ENCODE results near the gene LAMTOR5.
A peak's percentile ranks its signal among the peaks of the same experiment; 100 is the strongest.
"Not testable (repeated sequence)": the region's sequence is repeated elsewhere in the genome, so short reads cannot be mapped to it uniquely, and the experiment has no call there.

LAMTOR5 gene

GRCh38 chr1:110418729-110419128 lies 11.2 kb upstream of the LAMTOR5 start:
- Histone ChIP-seq H3K23ac (ENCODE audit: low read depth, low read length, poor library complexity) (no peak overlapping the region), H2BK15ac (ENCODE audit: low read length) (no peak overlapping the region), H2AFZ (ENCODE audit: low read length) (no peak overlapping the region), H3K14ac (ENCODE audit: low read length) (no peak overlapping the region), H3K36me3 (replicated peaks in 1 of 2; ENCODE audit: control insufficient read depth in 2 of 2, insufficient read depth in 2 of 2, low read length in 2 of 2) (peaks cover 0 to 1% of the 10 kb centered on the region in 2 donors), H4K91ac (ENCODE audit: low read depth, low read length, poor library complexity) (no peak overlapping the region), H3K9me3 (replicated peaks in 1 of 2; ENCODE audit: control insufficient read depth in 2 of 2, insufficient read depth in 1 of 2, low read depth in 1 of 2, low read length in 2 of 2) (no peaks in the 10 kb centered on the region), H3K27me3 (ENCODE audit: control insufficient read depth in 3 of 3, insufficient read depth in 3 of 3, low read depth in 1 of 3, low read length in 3 of 3) (no peaks in the 10 kb centered on the region), H2BK120ac (ENCODE audit: low read depth, low read length) (no peak overlapping the region), H3K4me1 (ENCODE audit: control insufficient read depth in 2 of 2, insufficient read depth in 1 of 2, low read depth in 1 of 2, low read length in 2 of 2) (no peaks in the 10 kb centered on the region), H2AK5ac (ENCODE audit: low read depth, low read length) (no peak overlapping the region), H3K18ac (ENCODE audit: low read length) (no peak overlapping the region), H4K8ac (ENCODE audit: low read depth, low read length) (no peak overlapping the region), H3K79me1 (ENCODE audit: low read depth, low read length) (no peaks in the 10 kb centered on the region), H2BK5ac (ENCODE audit: low read length) (no peak overlapping the region), H3K4me2 (ENCODE audit: insufficient read depth, low read length, poor library complexity, severe bottlenecking) (no peak overlapping the region), H3K4ac (ENCODE audit: low read length) (no peak overlapping the region), H3K9ac (ENCODE audit: low read depth, low read length, poor library complexity) (no peak overlapping the region), H3K27ac (replicated peaks; ENCODE audit: low read length) (no peak overlapping the region), H2BK12ac (ENCODE audit: low read length) (no peak overlapping the region), H3K4me3 (ENCODE audit: low read length in 2 of 2) (no peak overlapping the region)
- DNase-seq (ENCODE audit: low spot score): no peak
- WGBS, 2 donors (ENCODE audit: extremely low coverage in 2 of 2, insufficient read length in 2 of 2, insufficient replicate concordance in 1 of 2): no CpG with 5 or more reads among the region's 1 CpG

- not testable (repeated sequence) for H3K4me2 ChIP-seq (ENCODE audit: insufficient read depth, low read length, poor library complexity, severe bottlenecking); H2AFZ ChIP-seq (ENCODE audit: low read length); H3K23ac ChIP-seq (ENCODE audit: low read depth, low read length, poor library complexity); H3K4me1 ChIP-seq (ENCODE audit: control insufficient read depth in 2 of 2, insufficient read depth in 1 of 2, low read depth in 1 of 2, low read length in 2 of 2); H3K18ac ChIP-seq (ENCODE audit: low read length); H3K14ac ChIP-seq (ENCODE audit: low read length); H3K4ac ChIP-seq (ENCODE audit: low read length); H4K91ac ChIP-seq (ENCODE audit: low read depth, low read length, poor library complexity); H4K8ac ChIP-seq (ENCODE audit: low read depth, low read length); H2BK120ac ChIP-seq (ENCODE audit: low read depth, low read length); H2BK15ac ChIP-seq (ENCODE audit: low read length); H3K4me3 ChIP-seq (ENCODE audit: low read length in 2 of 2); H3K36me3 ChIP-seq (replicated peaks in 1 of 2; ENCODE audit: control insufficient read depth in 2 of 2, insufficient read depth in 2 of 2, low read length in 2 of 2); H3K9ac ChIP-seq (ENCODE audit: low read depth, low read length, poor library complexity); H3K27me3 ChIP-seq (ENCODE audit: control insufficient read depth in 3 of 3, insufficient read depth in 3 of 3, low read depth in 1 of 3, low read length in 3 of 3); H2BK5ac ChIP-seq (ENCODE audit: low read length); H2BK12ac ChIP-seq (ENCODE audit: low read length); H2AK5ac ChIP-seq (ENCODE audit: low read depth, low read length); H3K9me3 ChIP-seq (replicated peaks in 1 of 2; ENCODE audit: control insufficient read depth in 2 of 2, insufficient read depth in 1 of 2, low read depth in 1 of 2, low read length in 2 of 2); H3K79me1 ChIP-seq (ENCODE audit: low read depth, low read length); H3K27ac ChIP-seq (replicated peaks; ENCODE audit: low read length); DNase-seq (ENCODE audit: low spot score)
- no CpG with 5 or more reads among the region's 1 CpG for WGBS, 2 donors (ENCODE audit: extremely low coverage in 2 of 2, insufficient read length in 2 of 2, insufficient replicate concordance in 1 of 2)
These were observed 5.6 kb upstream of the LAMTOR5 start for GRCh38 chr1:110413045-110413444.

- no peak overlapping the region for H3K4ac ChIP-seq (ENCODE audit: low read length)
- no peak overlapping the region for H3K4me3 ChIP-seq (ENCODE audit: low read length in 2 of 2)
- no peak overlapping the region for H2BK12ac ChIP-seq (ENCODE audit: low read length)
- H4K91ac ChIP-seq (ENCODE audit: low read depth, low read length, poor library complexity): no peak overlapping the region
- H3K79me1 ChIP-seq (ENCODE audit: low read depth, low read length): no peaks in the 10 kb centered on the region
- peak; percentile 65 for DNase-seq (ENCODE audit: low spot score)
- H3K4me2 ChIP-seq (ENCODE audit: insufficient read depth, low read length, poor library complexity, severe bottlenecking): no peak overlapping the region
- no peak overlapping the region for H3K18ac ChIP-seq (ENCODE audit: low read length)
- no peak overlapping the region for H3K23ac ChIP-seq (ENCODE audit: low read depth, low read length, poor library complexity)
- H3K14ac ChIP-seq (ENCODE audit: low read length): no peak overlapping the region
- H3K27ac ChIP-seq (replicated peaks; ENCODE audit: low read length): no peak overlapping the region
- no CpG with 5 or more reads among the region's 4 CpGs for WGBS, 2 donors (ENCODE audit: extremely low coverage in 2 of 2, insufficient read length in 2 of 2, insufficient replicate concordance in 1 of 2)
- no peak overlapping the region for H2BK15ac ChIP-seq (ENCODE audit: low read length)
- H3K9me3 ChIP-seq (replicated peaks in 1 of 2; ENCODE audit: control insufficient read depth in 2 of 2, insufficient read depth in 1 of 2, low read depth in 1 of 2, low read length in 2 of 2): no peaks in the 10 kb centered on the region
- H3K9ac ChIP-seq (ENCODE audit: low read depth, low read length, poor library complexity): no peak overlapping the region
- H2BK120ac ChIP-seq (ENCODE audit: low read depth, low read length): no peak overlapping the region
- no peak overlapping the region for H2BK5ac ChIP-seq (ENCODE audit: low read length)
- H3K36me3 ChIP-seq (replicated peaks in 1 of 2; ENCODE audit: control insufficient read depth in 2 of 2, insufficient read depth in 2 of 2, low read length in 2 of 2): no peaks in the 10 kb centered on the region
- H4K8ac ChIP-seq (ENCODE audit: low read depth, low read length): no peak overlapping the region
- no peak overlapping the region for H2AFZ ChIP-seq (ENCODE audit: low read length)
- H3K4me1 ChIP-seq (ENCODE audit: control insufficient read depth in 2 of 2, insufficient read depth in 1 of 2, low read depth in 1 of 2, low read length in 2 of 2): peaks cover 0 to 3% of the 10 kb centered on the region in 2 donors
- peaks cover 0 to 2% (median 0%) of the 10 kb centered on the region in 3 experiments for H3K27me3 ChIP-seq (ENCODE audit: control insufficient read depth in 3 of 3, insufficient read depth in 3 of 3, low read depth in 1 of 3, low read length in 3 of 3)
- H2AK5ac ChIP-seq (ENCODE audit: low read depth, low read length): no peak overlapping the region
These were observed 5.1 kb upstream of the LAMTOR5 start for GRCh38 chr1:110412576-110412975.

GRCh38 chr1:110411173-110411735 lies 3.8 kb upstream of the LAMTOR5 start:
- no peak overlapping the region for H3K27ac ChIP-seq (replicated peaks; ENCODE audit: low read length)

More at GRCh38 chr1:110411173-110411735, 3.8 kb upstream of the LAMTOR5 start:
- peaks cover 0 to 3% of the 10 kb centered on the region in 2 donors for H3K4me1 ChIP-seq (ENCODE audit: control insufficient read depth in 2 of 2, insufficient read depth in 1 of 2, low read depth in 1 of 2, low read length in 2 of 2)
- no peak overlapping the region for H2BK5ac ChIP-seq (ENCODE audit: low read length)
- H3K9ac ChIP-seq (ENCODE audit: low read depth, low read length, poor library complexity): no peak overlapping the region
- H3K9me3 ChIP-seq (replicated peaks in 1 of 2; ENCODE audit: control insufficient read depth in 2 of 2, insufficient read depth in 1 of 2, low read depth in 1 of 2, low read length in 2 of 2): no peaks in the 10 kb centered on the region
- H3K4ac ChIP-seq (ENCODE audit: low read length): no peak overlapping the region
- H2AK5ac ChIP-seq (ENCODE audit: low read depth, low read length): no peak overlapping the region
- H2BK120ac ChIP-seq (ENCODE audit: low read depth, low read length): no peak overlapping the region
- H2BK12ac ChIP-seq (ENCODE audit: low read length): no peak overlapping the region
- peaks cover 0 to under 1% of the 10 kb centered on the region in 2 donors for H3K36me3 ChIP-seq (replicated peaks in 1 of 2; ENCODE audit: control insufficient read depth in 2 of 2, insufficient read depth in 2 of 2, low read length in 2 of 2)
- DNase-seq (ENCODE audit: low spot score): no peak
- no peak overlapping the region for H4K91ac ChIP-seq (ENCODE audit: low read depth, low read length, poor library complexity)
- H3K18ac ChIP-seq (ENCODE audit: low read length): no peak overlapping the region
- peaks cover 3% of the 10 kb centered on the region for H3K79me1 ChIP-seq (ENCODE audit: low read depth, low read length)
- no peak overlapping the region for H2AFZ ChIP-seq (ENCODE audit: low read length)
- no peak overlapping the region for H3K14ac ChIP-seq (ENCODE audit: low read length)
- H4K8ac ChIP-seq (ENCODE audit: low read depth, low read length): no peak overlapping the region
- no peak overlapping the region for H3K4me2 ChIP-seq (ENCODE audit: insufficient read depth, low read length, poor library complexity, severe bottlenecking)
- WGBS, 2 donors (ENCODE audit: extremely low coverage in 2 of 2, insufficient read length in 2 of 2, insufficient replicate concordance in 1 of 2): no CpG with 5 or more reads among the region's 7 CpGs
- no peak overlapping the region for H3K4me3 ChIP-seq (ENCODE audit: low read length in 2 of 2)
- H2BK15ac ChIP-seq (ENCODE audit: low read length): no peak overlapping the region
- peaks cover 0 to 2% (median 0%) of the 10 kb centered on the region in 3 experiments for H3K27me3 ChIP-seq (ENCODE audit: control insufficient read depth in 3 of 3, insufficient read depth in 3 of 3, low read depth in 1 of 3, low read length in 3 of 3)
- H3K23ac ChIP-seq (ENCODE audit: low read depth, low read length, poor library complexity): no peak overlapping the region
